GM19023 (cell line): ENCODE measurements around the gene CISH.

ENCODE experiments used
- ATAC-seq: cut with Tn5 transposase; IDR thresholded peaks from one replicate; pipeline ENCODE4 v1.9.1; 2021; ENCODE audit warnings: mild to moderate bottlenecking, moderate library complexity; ENCODE audit not compliant: unreplicated experiment

CISH gene

DNA sequence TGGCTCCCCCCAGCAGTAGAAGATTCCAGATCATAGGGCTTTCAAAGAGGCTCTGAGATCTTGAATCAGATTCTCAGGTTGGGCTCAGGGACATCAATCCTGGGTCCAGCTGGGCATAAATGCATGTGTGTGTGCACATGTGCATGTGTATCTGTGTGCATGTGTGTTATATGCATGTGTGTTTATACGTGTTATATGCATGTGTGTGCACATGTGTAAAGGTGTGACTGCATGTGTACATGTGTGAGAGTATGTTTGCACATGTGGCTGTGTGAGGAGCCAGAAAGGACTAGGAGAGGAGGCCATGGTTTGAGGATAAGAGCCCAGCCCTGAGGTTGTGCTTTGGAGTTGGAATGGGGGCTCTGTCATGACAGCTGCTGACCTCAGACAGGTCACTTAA, 3.6 kb upstream of the CISH start:
- ATAC-seq: no peak

DNA sequence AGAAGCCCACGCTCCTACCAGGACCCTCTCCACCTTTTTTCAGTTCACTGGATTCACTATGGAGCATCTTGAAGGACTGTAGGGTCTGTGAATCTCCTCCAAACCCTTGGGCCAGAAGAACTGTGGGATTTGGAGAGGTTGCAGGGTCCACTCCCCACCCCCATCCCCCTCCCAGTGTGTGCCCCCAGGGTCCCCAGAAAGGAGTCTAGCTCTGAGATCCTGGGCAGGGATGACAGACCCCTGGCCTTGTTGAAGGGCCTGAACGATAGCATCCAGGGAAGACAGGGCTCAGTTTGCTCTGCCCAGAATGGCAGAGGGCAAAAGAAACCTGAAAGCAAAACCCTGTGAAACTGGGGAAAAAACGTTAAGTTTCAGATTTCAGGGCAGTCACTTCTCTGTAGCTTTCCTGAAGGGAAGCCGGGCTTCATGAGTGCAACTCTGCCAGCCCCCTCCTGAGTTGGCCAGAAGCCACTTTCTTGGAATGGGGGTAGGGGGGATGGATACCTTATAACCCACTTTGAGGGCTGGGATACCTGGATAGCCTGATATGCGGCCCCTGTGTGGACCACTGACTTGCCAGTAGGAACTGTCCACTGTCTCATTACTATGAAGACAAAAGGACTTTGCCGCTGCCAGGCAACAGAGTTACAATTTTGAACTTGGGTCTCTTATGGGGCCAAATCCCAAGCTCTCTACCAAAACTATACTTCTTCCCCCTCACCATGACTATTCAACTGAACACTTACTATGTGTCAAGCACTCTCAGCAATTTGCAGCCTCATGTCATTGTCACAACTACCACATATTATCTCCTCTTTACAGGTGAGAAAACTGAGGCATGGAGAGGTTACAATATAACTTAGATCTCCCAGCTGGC, 1.6 kb upstream of the CISH start:
- no peak for ATAC-seq

DNA sequence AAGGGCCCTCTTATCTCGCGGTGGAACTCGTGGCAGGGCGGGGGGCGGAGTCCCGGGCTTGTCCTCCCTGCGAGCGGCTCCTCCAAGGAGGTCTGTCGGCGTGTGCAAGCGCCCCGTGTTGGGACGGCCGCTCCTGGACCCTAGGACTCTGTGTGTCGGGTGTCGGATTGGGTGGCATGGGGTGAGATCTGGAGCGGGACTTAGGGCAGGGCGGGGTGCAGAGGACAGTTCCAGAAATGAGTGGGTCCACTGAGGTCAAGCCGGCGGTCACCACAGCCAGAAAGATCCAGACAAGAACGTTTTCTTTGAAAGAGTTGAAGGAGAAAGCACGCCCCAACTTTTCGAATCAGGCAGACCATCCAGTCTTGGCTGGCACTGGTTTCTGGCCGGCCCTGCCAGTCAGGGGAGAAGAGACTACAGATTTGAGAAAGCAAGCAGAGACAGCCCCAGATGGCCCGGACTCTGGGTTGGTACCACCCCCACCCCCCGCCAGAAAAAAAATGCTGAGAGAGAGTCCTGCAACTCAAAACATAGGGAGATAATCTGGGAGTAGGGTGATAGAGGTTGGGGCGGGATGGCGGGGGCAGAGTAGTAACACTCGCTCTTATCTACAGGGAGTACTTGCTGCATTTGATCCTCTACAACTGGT, 784 bp upstream of the CISH start:
- peak; percentile 16 for ATAC-seq

DNA sequence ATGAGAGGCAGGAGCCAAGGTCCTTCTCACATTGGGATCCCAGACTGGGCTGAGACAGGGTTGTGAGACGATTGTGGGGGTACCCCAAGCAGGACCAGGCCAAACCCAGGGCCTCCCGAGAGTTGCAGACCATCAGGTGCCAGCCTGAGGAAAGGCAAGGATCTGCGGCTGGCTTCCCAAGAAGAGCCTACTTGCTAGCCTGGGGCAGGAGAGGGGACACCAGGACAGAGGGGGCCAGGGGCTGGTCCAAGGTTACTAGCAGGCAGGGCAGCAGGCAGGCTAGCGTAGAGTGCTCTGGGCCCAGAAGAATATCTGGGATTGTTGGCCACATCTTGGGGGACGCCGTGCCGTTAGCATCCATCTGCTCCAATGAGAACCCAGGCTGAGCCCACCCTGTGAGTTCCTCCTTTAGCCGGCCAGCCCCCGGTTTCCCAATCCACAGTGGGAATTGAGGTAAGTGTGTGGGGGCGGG, 546 bp downstream of the CISH start:
- ATAC-seq: no peak

DNA sequence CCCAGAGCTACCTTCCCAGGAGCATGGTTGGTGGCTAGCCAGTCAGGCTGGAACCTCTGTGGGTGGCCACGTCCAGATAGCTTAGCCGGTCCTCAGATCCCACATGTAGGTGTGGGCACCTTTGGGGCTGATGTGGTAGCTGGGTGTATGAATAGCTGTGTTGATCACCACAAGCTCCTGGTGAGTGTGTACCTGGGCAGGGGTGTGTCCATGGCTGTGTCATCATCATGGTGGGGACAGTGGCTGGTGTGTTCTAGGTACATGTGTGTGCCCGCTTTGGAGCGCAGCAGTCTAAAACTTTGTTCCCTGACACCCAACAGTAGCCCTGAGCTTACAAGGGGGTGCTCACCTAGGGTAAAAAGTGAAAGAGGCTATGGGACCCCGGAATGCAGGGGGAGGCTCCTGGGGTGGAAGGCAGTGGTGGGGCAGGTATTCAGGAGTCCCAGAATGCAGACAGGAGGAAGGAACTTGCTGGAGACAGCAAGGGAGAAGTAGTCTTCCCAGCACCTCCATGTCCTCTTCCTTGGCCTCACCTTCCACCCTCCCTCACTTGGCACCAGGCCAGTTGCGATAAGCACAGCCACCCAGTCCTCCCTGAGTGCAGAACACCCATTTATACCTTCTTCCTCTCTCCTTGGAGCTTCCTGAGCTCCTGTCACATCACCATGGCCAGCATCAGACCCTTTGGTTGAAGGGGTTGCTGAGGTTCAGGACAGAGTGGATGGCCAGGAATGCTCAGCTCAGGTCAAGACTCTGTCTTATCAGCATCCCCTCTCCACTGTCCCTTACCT, 1.2 kb downstream of the CISH start:
- no peak for ATAC-seq

DNA sequence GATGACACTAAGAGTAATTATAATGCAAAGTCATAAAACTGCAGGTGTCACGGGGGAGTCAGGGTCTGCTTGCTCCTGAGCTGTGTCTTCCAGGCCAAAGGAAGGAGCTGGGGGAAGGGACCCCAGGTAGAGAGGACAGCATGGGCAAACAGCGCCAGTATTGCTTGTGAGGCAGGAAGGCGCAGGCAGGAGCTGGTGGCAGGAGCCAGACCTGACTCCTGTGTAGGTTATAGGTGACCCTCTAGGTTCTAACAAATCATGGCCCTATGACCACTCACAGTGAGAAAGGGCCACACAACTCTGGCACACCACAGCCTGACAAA, 1.9 kb downstream of the CISH start:
- no peak for ATAC-seq

DNA sequence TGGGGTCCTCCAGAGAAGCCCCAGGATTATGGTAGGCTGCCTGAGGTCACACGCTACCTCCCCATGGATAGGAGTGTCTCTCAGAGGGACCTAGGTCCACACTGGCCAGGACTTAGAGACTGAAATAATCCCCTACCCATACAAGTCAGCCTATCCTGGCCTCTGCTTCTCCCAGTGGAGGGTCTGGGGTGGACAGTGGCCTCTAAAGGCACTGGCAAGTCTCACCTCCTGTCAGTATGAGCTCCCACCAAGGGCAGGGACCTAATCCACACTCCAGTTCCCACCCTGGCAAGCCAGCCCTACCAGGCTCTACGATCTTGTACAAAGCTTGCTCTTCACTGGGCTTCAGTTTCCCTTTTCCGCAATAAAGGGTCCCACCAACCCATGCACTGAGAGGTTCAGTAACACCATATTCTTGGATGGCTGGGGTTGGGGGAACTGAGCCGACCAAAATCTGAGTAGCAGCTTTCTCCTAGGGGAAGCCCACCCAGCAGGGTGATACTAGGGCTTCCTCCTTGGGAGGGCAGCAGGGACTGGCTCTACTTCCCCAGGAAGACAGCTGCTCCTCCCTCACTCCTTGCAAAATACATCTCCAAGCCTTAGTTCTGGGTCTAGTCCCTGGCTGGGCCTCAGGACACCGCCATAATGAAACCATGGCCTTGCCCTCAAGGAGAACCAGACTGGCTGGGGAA, 2.4 kb downstream of the CISH start:
- ATAC-seq: no peak

DNA sequence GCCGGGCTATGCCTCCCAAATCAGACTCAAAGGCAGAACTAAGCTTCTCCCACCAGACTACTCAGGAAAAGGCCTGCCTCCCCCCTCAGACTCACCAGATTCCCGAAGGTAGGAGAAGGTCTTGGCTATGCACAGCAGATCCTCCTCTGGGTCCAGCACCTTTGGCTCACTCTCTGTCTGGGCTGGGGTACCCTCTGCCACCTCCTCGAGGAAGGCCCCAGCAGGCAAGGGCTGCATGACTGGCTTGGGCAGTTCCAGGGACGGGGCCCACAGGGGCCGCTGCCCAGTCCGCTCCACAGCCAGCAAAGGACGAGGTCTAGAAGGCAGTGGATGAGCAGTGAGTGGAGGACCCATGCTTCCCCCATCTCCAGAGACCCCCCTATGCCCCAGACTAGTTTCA, 3.3 kb downstream of the CISH start:
- ATAC-seq: no peak

DNA sequence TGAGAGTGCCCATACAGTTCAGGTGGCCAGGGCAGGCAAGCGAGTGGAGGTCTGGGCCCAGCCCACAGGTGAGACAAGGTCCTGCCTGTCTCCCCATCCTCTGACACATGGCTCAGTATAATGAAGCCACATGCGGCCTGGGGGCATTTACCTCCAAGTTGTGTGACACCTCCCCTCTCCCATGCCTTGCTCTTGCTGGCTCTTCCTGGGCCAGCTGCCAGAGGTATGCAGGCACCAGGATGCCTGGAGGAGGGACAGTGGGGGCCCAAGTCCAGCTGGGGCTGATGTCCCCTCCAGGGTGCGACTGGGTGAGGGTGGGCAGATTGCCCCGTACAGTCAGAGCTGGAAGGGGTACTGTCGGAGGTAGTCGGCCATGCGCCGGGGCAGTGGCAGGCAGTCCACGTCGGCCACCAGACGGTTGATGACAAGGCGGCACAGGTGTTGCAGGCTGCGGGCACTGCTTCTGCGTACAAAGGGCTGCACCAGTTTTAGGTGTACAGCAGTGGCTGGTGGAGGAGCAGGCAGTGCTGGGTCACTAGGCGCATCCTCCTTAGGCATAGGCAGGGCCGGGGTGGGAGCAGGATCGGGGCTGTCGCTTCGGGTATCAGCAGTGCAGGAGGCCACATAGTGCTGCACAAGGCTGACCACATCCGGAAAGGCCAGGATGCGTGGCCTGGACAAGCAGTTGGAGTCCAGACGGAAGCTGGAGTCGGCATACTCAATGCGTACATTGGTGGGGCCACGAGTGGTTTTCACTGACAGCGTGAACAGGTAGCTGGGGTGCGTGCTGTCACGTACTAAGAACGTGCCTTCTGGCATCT, 4.1 kb downstream of the CISH start:
- ATAC-seq: no peak

DNA sequence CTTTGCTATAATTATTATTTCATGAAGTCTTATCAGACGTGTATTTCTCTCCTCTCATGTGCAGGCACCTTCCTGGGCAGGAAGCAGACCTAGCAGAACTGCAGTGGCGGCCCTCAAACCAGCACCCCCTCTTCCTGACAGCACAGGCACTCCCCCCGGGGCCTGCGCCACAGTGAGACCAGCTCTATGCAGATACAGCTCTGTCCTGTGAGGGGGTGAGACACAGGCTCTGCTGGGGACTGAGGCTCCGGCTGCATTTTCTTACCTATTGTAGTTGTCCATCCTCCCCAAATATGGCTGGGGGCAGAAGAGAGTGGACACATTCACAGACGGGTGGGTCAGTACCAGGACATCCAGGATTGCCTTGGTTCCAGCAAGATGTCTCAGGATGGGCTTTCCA, 5.0 kb downstream of the CISH start:
- ATAC-seq: no peak

DNA sequence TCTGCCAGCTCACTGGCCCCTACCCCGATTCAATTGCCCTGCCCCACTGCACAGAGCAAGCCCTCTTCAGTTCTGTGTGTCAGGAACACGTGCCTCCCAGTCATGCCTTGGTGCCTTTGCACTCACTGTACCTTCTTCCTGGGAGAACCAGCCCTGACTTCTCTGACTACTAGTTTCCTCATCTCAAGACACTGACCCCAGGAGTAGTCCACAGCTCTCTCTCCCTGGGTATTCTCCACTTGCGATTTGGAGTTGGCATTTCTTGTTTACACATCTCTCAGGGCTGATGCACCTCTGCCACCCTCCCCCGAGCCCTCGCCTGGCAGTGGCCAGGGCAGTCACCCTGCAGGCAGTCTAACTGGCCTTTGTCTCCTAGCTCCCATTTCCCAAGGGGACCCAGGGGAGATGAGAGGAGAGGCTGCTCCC, 5.7 kb downstream of the CISH start:
- no peak for ATAC-seq

DNA sequence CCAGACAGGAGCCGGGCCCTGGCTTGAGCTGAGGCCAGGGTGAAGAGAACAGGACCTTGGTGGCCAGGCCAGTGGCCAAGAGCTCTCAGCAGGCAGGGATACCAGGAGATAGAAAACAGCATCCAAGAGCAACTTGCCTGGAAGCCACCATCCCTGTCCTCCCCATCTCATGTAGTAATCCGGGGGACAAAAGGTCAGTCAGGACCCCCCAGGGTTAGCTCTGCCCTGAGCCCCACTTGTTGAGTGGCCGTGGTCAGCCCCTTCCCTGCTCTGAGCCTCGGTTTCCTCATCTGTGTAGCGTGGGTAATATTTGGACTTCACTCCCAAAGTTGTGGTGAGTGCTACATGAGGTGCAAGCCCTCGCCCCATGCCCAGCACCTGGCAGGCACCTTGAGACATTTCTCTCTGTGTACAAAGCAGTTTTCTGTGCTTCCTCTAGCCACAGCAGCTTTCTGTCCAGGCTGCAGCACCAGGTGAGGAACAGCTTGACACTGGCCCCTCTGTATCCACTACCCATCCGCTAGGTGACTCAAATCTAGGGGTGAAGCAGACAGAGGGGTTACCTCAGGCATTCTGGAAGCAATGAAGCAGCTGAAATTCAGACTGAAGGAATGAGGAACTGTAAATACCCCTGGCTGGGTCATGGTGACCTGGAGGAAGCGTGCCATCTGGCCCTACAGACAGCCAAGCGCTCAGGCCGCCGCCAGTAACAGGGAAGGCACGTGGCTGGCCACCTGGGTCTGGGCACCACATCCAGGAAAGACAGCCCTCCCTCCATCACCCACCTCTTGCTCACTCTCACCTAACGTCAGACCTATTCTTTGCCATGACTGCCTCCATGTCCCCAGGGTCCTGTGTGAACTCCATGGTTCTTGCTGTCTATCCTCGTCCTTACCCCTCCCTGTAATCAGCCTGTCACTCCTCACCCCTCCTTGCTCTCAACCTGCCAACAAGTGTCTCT, 6.7 kb downstream of the CISH start:
- no peak for ATAC-seq

DNA sequence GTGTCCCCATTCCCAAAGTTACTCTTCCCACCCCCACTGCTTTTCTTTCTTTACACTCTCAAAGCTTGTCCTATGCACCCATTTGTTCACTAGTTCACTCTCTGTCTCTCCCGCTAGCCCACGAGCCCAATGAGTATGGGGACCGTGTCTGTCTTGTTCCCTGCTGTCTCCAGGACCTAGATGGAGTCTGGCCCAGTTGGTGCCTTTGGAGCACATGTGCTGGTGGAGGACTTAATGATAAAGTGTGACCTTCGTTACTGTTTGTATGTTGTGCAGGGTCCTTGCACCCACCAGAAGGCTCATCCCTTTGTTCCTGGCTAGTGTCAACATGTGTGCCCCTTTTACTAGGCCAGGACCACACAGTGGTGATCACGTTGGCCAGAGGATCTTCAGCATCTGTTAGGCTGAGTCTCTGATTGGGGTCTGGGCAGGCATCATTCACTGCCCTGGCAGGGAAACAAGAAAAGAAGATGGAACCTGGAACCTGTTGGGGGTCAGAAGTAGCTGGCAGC, 7.4 kb downstream of the CISH start:
- ATAC-seq: no peak

DNA sequence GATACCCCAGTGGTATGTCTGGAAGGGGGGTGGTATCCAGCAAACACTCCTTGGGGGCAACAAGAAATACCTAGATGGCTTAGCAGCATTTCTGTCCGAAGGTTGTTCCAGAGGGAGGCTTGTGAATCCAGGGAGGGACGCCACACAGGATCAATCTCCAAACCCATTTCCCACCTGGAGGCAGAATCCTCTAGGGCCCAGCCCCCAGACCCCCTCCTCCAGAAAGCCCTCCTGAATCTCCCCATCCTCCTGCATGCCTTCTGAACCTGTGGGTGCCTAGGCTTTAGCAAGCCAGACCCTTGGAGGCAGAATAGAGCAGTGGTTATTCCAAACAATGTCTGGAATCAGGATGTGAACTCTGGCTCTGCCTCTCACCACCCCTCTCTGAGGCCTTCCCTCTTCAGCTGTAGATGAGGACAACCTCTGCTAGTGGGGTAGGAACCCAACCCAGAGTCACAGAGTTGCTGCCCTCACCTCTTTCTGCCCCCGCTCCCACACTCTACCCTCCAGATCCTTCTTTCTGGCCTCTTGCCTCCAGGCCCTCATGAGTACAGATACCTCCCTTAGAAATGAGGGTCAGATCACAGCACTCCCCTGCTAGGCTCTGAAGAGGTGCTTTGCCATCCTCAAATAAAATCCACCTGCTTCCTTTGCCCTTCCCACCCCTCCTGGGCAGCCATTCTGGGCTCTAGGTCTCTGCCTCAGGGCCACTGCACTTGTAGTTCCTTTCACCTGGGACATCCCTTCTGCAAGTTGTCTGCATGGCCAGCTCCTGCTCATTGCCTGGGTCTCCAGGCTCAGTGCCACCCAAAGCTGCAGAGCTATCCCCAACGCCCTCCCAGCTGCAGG, 8.1 kb downstream of the CISH start:
- no peak for ATAC-seq

DNA sequence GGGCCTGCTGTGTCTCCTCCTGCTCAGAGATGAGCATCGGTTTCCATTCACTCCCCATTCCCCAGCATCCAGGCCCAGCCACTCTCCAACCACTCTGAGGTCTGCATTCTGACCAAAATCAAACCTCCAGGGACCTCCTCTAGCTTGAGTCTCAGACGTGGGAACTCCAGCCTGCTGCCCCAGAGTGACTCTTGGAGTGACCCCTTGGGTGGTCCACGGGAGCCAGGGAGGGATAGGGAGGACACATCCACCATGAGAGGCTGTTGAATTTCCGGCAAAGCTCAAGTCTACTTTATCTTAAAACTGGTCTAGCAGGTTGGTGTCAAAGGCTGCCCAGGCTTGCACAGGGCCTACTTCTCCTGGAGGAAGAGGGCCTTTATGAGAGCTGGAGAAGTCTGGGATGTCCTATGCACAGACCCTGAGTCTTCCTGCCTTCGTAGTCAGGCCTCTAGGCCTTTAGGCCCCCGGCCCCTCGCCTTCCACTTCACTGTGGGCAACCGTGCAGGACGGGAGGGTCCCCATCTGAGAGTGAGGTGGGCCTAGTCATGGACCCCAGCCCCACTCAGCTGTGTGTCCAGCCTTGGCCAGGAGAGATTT, 8.9 kb downstream of the CISH start:
- ATAC-seq: no peak

DNA sequence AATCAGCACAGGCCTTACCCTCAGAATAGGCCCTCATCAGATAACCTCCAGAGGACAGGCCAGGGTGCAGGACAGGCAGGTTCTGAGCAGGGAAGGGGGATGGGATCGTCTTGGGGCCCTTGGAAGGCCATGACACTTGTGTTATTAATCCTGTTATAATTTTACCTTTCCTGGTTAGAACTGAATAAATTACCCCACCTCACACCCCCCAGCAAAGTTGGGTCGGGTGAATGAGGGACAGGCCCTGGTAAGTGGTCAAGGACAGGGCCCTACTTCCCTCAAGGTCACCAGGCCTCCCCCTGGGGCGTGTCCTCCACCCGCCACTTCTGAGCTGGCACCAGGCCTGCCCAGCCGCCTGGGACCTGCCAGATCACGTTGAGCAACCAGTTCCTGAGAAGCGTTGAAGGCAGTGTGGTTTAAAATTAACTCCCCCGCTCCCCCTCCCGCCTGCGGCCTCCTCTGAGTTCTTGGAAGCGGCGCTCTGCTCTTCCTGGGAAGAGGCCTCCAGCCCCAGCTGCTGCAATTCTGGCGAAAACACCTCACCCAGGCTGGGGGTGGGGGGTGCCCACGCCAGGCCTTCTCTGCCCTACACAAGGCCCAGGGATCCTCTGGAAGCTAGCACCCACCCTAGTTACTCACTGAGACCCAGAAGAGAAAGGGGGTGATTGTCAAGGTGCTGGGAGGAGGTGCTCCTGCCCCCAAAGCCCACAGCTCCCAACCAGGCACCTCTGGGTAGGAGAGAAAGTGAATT, 10.6 kb downstream of the CISH start:
- no peak for ATAC-seq
